ENCODE measurements around the gene SIAH2. TPM values are rescaled to one million over a fixed set of nuclear protein-coding genes. Genes with fewer than 3 reads are reported as not detected.
A peak's percentile ranks its signal among the peaks of the same experiment; 100 is the strongest.

The SIAH2 gene
- total and polyA plus RNA-seq, 2 experiments from 2014 or later: 6.3 to 28.8 TPM

DNA sequence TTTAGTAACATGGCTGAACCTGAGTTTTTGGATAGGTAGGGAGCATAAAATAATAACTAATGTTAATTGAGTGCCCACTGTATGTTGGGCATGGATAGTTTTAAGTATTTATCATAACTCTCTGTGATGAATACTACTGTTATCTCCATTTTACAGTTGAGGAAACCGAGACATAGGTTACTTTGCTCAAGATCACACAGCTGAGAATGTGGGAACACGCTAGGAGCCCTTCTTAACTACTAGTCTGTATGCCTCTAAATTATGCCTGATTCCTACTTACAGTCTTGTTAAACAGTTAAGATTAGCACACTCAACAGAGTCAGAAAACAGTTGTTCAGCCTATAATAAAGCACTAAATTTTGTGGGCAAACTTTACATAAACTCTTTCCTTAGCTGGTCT lies 2.0 kb upstream of the SIAH2 start (continued):
- TF ChIP-seq, protein P1, sequence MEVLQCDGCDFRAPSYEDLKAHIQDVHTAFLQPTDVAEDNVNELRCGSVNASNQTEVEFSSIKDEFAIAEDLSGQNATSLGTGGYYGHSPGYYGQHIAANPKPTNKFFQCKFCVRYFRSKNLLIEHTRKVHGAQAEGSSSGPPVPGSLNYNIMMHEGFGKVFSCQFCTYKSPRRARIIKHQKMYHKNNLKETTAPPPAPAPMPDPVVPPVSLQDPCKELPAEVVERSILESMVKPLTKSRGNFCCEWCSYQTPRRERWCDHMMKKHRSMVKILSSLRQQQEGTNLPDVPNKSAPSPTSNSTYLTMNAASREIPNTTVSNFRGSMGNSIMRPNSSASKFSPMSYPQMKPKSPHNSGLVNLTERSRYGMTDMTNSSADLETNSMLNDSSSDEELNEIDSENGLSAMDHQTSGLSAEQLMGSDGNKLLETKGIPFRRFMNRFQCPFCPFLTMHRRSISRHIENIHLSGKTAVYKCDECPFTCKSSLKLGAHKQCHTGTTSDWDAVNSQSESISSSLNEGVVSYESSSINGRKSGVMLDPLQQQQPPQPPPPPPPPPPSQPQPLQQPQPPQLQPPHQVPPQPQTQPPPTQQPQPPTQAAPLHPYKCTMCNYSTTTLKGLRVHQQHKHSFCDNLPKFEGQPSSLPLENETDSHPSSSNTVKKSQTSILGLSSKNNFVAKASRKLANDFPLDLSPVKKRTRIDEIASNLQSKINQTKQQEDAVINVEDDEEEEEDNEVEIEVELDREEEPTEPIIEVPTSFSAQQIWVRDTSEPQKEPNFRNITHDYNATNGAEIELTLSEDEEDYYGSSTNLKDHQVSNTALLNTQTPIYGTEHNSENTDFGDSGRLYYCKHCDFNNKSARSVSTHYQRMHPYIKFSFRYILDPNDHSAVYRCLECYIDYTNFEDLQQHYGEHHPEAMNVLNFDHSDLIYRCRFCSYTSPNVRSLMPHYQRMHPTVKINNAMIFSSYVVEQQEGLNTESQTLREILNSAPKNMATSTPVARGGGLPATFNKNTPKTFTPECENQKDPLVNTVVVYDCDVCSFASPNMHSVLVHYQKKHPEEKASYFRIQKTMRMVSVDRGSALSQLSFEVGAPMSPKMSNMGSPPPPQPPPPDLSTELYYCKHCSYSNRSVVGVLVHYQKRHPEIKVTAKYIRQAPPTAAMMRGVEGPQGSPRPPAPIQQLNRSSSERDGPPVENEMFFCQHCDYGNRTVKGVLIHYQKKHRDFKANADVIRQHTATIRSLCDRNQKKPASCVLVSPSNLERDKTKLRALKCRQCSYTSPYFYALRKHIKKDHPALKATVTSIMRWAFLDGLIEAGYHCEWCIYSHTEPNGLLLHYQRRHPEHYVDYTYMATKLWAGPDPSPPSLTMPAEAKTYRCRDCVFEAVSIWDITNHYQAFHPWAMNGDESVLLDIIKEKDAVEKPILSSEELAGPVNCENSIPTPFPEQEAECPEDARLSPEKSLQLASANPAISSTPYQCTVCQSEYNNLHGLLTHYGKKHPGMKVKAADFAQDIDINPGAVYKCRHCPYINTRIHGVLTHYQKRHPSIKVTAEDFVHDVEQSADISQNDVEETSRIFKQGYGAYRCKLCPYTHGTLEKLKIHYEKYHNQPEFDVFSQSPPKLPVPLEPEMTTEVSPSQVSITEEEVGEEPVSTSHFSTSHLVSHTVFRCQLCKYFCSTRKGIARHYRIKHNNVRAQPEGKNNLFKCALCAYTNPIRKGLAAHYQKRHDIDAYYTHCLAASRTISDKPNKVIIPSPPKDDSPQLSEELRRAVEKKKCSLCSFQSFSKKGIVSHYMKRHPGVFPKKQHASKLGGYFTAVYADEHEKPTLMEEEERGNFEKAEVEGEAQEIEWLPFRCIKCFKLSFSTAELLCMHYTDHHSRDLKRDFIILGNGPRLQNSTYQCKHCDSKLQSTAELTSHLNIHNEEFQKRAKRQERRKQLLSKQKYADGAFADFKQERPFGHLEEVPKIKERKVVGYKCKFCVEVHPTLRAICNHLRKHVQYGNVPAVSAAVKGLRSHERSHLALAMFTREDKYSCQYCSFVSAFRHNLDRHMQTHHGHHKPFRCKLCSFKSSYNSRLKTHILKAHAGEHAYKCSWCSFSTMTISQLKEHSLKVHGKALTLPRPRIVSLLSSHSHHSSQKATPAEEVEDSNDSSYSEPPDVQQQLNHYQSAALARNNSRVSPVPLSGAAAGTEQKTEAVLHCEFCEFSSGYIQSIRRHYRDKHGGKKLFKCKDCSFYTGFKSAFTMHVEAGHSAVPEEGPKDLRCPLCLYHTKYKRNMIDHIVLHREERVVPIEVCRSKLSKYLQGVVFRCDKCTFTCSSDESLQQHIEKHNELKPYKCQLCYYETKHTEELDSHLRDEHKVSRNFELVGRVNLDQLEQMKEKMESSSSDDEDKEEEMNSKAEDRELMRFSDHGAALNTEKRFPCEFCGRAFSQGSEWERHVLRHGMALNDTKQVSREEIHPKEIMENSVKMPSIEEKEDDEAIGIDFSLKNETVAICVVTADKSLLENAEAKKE (CRISPR knock-in tag; IDR thresholded peaks at IDR 0.05): no peak
- no peak for TF ChIP-seq EZH2phosphoT487 (IDR thresholded peaks at IDR 0.05; ENCODE audit: unreplicated experiment)
- TF ChIP-seq POLR2AphosphoS5 (IDR thresholded peaks at IDR 0.05; ENCODE audit: low read depth): no peak

DNA sequence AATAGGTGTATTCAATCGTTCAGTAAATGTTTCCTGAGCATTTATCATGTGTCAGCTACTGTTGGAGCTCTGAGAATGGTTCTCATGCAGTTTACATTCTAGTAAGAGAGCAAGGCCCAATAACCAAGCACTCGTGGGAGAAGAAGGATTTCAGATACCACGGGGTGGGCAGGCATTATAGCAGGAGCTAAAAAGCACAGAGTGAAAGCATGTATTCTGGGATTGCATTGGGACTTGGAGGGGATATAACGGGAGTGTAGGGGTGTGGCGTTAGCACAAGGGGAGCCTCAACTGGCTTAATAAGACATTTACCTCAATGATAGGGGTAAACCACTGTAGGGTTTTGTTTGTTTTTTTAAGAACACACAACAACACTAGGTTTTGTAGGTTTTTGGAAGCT lies 1.6 kb upstream of the SIAH2 start:
- Histone ChIP-seq H3K4me3 (no peak overlapping the region), H3K27ac (ENCODE audit: low read depth) (no peak overlapping the region), H3K9me2 (ENCODE audit: insufficient read depth) (no peaks in the 10 kb centered on the region), H2AFZ (no peak overlapping the region), H4K20me1 (replicated peaks; ENCODE audit: insufficient read depth) (no peaks in the 10 kb centered on the region), H3K36me3 (ENCODE audit: insufficient read depth) (no peaks in the 10 kb centered on the region), H3K4me1 (ENCODE audit: insufficient read depth) (peaks cover 33% of the 10 kb centered on the region), H3K4me2 (peak overlapping the region; percentile 98; the same call in 1 of the 2 replicates), H3K27me3 (ENCODE audit: insufficient read depth) (peaks cover 45% of the 10 kb centered on the region), H3K79me2 (replicated peaks; ENCODE audit: insufficient read depth) (peaks cover 17% of the 10 kb centered on the region), H3F3A (replicated peaks; ENCODE audit: low read depth) (no peaks in the 10 kb centered on the region)
- Mint-ChIP-seq H3K4me1 (peaks cover 42% of the 10 kb centered on the region), H3K4me3 (no peak overlapping the region; the same call in 2 of the 3 replicates), H3K36me3 (ENCODE audit: low read depth) (no peaks in the 10 kb centered on the region), H3K9me3 (no peaks in the 10 kb centered on the region), H3K27me3 (ENCODE audit: insufficient read depth, low read depth, poor library complexity) (peaks cover 25% of the 10 kb centered on the region), H3K27ac (no peak overlapping the region)
- ATAC-seq (no peak), DNase-seq (ENCODE audit: low spot score) (no peak)
- TF ChIP-seq ZNF331 (CRISPR knock-in tag; IDR thresholded peaks at IDR 0.05; ENCODE audit: low read depth) (no peak), POLR2AphosphoS5 (IDR thresholded peaks at IDR 0.05; ENCODE audit: low read depth) (no peak), STAT1 (IDR thresholded peaks at IDR 0.05; ENCODE audit: unreplicated experiment) (no peak), ZNF114 (CRISPR knock-in tag; IDR thresholded peaks at IDR 0.05) (no peak)
- TF ChIP-seq, protein P2, sequence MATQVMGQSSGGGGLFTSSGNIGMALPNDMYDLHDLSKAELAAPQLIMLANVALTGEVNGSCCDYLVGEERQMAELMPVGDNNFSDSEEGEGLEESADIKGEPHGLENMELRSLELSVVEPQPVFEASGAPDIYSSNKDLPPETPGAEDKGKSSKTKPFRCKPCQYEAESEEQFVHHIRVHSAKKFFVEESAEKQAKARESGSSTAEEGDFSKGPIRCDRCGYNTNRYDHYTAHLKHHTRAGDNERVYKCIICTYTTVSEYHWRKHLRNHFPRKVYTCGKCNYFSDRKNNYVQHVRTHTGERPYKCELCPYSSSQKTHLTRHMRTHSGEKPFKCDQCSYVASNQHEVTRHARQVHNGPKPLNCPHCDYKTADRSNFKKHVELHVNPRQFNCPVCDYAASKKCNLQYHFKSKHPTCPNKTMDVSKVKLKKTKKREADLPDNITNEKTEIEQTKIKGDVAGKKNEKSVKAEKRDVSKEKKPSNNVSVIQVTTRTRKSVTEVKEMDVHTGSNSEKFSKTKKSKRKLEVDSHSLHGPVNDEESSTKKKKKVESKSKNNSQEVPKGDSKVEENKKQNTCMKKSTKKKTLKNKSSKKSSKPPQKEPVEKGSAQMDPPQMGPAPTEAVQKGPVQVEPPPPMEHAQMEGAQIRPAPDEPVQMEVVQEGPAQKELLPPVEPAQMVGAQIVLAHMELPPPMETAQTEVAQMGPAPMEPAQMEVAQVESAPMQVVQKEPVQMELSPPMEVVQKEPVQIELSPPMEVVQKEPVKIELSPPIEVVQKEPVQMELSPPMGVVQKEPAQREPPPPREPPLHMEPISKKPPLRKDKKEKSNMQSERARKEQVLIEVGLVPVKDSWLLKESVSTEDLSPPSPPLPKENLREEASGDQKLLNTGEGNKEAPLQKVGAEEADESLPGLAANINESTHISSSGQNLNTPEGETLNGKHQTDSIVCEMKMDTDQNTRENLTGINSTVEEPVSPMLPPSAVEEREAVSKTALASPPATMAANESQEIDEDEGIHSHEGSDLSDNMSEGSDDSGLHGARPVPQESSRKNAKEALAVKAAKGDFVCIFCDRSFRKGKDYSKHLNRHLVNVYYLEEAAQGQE (IDR thresholded peaks at IDR 0.05; ENCODE audit: unreplicated experiment): no peak
